GM23248 (cell line): ENCODE measurements around the gene SPESP1.

Source experiments
- EZH2 ChIP-seq: fragments of 200-600 bp; sonication (generic); IDR thresholded peaks from 2 replicates; pipeline ENCODE4 v1.6.1; 2018; ENCODE audit warnings: antibody characterized with exemption, mild to moderate bottlenecking; ENCODE audit not compliant: insufficient read depth, poor library complexity, severe bottlenecking
- EZH2phosphoT487 ChIP-seq: fragments of 200-600 bp; sonication (generic); IDR thresholded peaks from 2 replicates; pipeline ENCODE4 v1.6.1; 2018; ENCODE audit warnings: antibody characterized with exemption, moderate library complexity, mild to moderate bottlenecking, low read depth; ENCODE audit not compliant: insufficient read depth

- TF ChIP-seq EZH2phosphoT487: no peak
- TF ChIP-seq EZH2: no peak
Observed at GRCh38 chr15:68910341-68910740, 20.0 kb upstream of the SPESP1 start.
